Measurements from ENCODE around the gene IL17C.
A peak's percentile ranks its signal among the peaks of the same experiment; 100 is the strongest.

The IL17C gene

GRCh38 chr16:88646345-88647034, 8.1 kb downstream of the IL17C start:
- no peak for DNase-seq

GRCh38 chr16:88647178-88648070, 9.1 kb downstream of the IL17C start:
- DNase-seq, result no peak

- no peak for DNase-seq
Measured at GRCh38 chr16:88649195-88649923, 11.0 kb downstream of the IL17C start.

GRCh38 chr16:88649924-88650748, 11.8 kb downstream of the IL17C start:
- DNase-seq, result no peak

GRCh38 chr16:88650749-88651275, 12.4 kb downstream of the IL17C start, which contains the start of gene CYBA:
Gene CYBA, minus strand, starts transcription at chr16:88651053. Its CDS starts 40 bp downstream, at chr16:88651013.
- DNase-seq, result peak; percentile 63

- DNase-seq, result peak; percentile 60
Measured at GRCh38 chr16:88651276-88651988, 13.1 kb downstream of the IL17C start.

GRCh38 chr16:88651989-88652761, 13.8 kb downstream of the IL17C start:
- DNase-seq, result no peak

GRCh38 chr16:88652762-88653063, 14.3 kb downstream of the IL17C start:
- DNase-seq, result no peak

- no peak for DNase-seq
Measured at GRCh38 chr16:88653101-88653500, 14.7 kb downstream of the IL17C start.

GRCh38 chr16:88653596-88654362, 15.4 kb downstream of the IL17C start:
- no peak for DNase-seq

GRCh38 chr16:88654363-88655052, 16.1 kb downstream of the IL17C start:
- no peak for DNase-seq

- DNase-seq, result no peak
Measured at GRCh38 chr16:88655053-88655732, 16.8 kb downstream of the IL17C start.

- DNase-seq, result no peak
Measured at GRCh38 chr16:88655733-88656281, 17.4 kb downstream of the IL17C start.

GRCh38 chr16:88656291-88656980, 18.1 kb downstream of the IL17C start:
- DNase-seq, result no peak

- no peak for DNase-seq
Measured at GRCh38 chr16:88657371-88657770, 19.0 kb downstream of the IL17C start.

GRCh38 chr16:88658714-88659113, 20.3 kb downstream of the IL17C start:
- DNase-seq, result no peak

GRCh38 chr16:88659160-88659559, 20.8 kb downstream of the IL17C start:
- DNase-seq, result no peak

- DNase-seq, result no peak
Measured at GRCh38 chr16:88661468-88661867, 23.1 kb downstream of the IL17C start.
